Head of caudate nucleus (tissue), 42 donors: Measurements from ENCODE around the gene TMEM92.
"Not testable (repeated sequence)": the region's sequence is repeated elsewhere in the genome, so short reads cannot be mapped to it uniquely, and the experiment has no call there.

Experiments
- DNase-seq, 42 donors: peaks; one replicate each; pipeline versions ENCODE4 v3.0.0 to v3.0.0-alpha.2; 2020 to 2021; ENCODE audit warnings: mixed read lengths in 7 of 42
- intact Hi-C: fragments of 100-400 bp; cut with DNase I; formaldehyde crosslinking; loops from one replicate; pipeline ENCODE4 v1.15.0; 2022

The TMEM92 gene

DNA sequence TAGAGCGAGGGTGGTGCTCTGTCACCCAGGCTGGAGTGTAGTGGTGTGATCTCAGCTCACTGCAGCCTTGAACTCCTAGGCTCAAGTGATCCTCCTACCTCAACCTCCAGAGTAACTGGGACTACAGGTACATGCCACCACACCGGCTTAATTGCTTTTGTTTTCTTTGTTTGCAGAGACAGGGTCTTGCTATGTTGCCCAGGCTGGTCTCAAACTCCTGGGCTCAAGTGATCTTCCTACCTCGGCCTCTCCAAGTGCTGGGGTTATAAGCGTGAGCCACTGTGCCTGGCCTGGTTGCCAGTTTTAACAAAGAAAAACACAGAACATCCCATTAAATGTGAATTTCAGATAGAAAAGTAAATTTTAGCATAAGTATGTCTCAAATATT is 2.9 kb upstream of the TMEM92 start:
- peak in 2 of 42 donors; percentile 3 to 7 for DNase-seq
- intact Hi-C loops: loop anchor here (2.0 kb wide), 1 partner anchor 69 kb away; no protein-coding TSS in a partner anchor

GRCh38 chr17:50272246-50272645 is 2.0 kb upstream of the TMEM92 start:
- intact Hi-C loops: no loop called here

DNA sequence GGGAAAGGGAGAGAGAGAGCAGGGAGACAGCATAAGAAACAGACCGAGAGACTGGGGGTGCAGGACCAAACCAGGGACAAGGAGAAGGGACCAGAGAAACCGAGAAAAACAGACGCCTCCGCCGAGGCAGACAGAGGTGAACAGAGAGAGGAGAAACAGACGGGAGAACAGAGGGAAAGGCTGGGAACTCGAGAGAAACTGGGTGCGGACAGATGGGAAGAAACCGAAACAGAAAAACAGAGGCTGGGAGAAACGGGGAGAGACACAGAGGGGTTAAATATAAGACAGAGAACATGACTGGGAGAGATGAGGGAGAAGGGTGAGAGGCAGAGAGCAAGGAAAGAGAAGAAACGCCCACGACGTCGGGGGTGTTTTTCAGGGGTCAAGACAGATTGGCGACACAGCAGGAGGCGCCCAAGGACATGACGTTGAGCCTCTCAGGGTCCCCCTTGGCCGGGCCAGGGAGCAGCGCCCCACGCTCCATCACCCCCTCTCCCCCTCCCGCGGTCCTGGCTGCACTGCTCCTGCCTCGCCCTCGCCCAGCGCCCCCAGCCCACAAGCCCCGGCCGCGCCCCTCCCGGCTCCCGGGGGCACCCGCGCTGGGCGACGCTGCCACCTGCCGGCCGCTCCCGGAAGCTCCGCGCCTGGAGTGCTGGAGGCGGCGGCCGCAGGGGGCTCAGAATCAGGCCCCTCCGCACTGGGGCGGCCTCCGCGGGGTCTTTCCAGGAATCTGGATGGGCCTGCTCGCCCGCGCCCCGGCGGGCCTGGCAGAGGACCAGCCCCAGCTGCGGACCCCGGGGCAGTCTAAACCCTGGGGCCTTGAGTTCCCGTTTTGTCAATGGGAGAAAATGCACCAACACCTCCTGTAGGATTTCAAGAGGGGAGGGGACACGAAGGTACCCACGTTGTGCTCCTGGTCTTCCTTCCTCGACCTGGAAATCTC is 1.3 kb upstream of the TMEM92 start:
- peak in 40 of 42 donors; percentile 24 to 81 (median 57) for DNase-seq
- intact Hi-C loops: no loop called here

More at GRCh38 chr17:50272246-50272645, 2.0 kb upstream of the TMEM92 start:
- DNase-seq: peak in 3 of 42 donors; percentile 16 to 18 (median 18)

DNA sequence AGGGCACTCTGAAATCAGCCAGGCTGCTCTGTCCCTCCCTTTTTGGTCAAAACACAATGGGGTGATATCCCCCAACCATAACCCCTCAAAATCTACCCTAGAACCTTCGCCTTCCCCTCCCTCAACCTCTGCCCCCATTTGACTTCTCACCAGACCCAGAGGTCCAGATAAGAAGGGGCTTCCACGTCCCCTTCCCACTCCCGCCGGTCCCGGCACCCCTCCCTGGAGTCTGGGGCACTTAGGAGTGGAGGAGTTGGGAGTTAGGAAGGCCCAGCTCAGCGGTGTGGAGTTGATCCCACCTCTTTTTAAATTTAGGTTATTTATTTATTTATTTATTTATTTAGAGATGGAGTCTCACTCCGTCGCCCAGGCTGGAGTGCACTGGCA is 619 bp upstream of the TMEM92 start:
- intact Hi-C loops: no loop called here
- peak in 1 of 42 donors; percentile 0 for DNase-seq

GRCh38 chr17:50274897-50275221 is 593 bp downstream of the TMEM92 start:
- DNase-seq: no peak
- intact Hi-C loops: no loop called here

GRCh38 chr17:50275279-50275678 is 1.0 kb downstream of the TMEM92 start:
- intact Hi-C loops: no loop called here
- DNase-seq: no peak

- DNase-seq: no peak
- intact Hi-C loops: no loop called here
These were observed 2.5 kb downstream of the TMEM92 start for GRCh38 chr17:50276588-50277356.

DNA sequence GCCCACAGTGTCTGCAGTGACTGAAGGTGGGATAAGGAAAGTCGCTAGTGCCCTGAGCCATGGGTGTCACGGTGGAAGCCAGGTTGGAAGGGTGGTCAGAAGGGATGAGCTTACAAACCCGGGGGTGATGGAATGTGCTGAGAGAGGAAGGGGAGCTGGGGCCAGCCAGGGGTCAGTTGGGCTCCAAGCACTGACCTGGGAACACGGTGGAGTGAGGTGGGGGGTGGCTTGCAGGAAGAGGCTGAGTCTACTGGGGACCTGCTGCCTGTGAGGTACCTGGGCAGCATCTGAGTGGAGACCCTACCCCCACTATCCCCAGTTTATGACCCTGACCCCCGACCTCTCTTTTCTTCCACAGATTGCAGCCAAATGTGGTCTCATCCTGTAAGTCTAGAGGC is 3.1 kb downstream of the TMEM92 start:
- DNase-seq: no peak
- intact Hi-C loops: no loop called here

GRCh38 chr17:50278526-50279180 is 4.4 kb downstream of the TMEM92 start:
- no peak for DNase-seq
- intact Hi-C loops: no loop called here

DNA sequence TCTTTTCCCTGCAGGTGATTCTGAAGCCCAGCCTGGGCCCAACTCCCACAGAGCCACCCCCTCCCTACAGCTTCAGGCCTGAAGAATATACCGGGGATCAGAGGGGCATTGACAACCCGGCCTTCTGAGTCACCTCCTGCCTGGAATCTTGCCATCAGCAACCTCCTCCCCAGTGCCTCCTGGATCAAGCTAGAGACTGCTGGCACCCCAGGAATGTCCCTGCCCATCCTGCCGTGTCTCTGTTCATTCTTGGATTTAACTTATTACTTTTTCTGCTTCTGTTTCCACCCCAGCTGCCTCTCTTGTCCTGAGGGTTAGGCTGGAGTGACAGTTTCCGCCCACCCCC is 4.9 kb downstream of the TMEM92 start:
- intact Hi-C loops: no loop called here
- DNase-seq: no peak

DNA sequence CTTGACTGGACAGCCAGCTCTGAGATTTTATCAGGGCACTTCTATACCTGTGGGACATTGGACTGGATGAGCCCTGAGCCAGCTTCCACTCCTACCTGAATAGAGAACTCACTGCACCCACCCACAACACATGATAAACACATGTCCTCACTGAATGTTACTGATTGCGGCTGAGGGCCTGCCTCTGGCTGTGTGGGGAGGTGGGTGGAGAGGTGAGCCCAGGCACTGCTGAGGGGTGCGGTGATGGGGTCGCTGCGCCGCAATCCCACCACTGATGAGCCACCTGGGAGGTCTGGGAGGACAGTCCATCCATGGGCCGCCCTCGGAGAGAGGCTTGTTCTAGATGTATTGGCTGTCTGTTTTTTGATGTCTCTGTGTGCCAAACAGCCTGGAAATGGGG is 5.4 kb downstream of the TMEM92 start:
- intact Hi-C loops: no loop called here
- DNase-seq: no peak

DNA sequence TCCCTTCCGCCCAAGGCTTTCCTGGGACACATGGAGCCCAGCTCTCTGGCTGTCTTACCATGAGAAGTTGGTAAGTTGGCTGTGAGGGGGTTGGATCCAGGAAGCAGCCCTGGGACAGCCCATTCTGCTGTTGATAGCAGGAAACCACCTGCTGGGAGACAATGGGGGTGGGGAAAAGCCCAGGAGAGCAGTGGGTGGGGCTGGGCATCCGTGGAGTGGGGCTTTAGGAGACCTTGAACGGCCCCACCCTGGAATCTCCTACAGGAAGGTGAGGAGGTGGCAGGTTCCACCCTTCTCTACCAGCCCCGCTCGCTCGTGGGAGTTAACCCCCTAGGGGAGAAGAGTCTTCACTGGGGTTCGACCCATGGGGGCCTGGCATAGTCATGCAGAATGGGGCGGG is 5.8 kb downstream of the TMEM92 start:
- intact Hi-C loops: no loop called here

GRCh38 chr17:50280801-50281441 is 6.7 kb downstream of the TMEM92 start:
- DNase-seq: no peak
- intact Hi-C loops: no loop called here

More for the DNA sequence above, 5.8 kb downstream of the TMEM92 start:
- DNase-seq: no peak

DNA sequence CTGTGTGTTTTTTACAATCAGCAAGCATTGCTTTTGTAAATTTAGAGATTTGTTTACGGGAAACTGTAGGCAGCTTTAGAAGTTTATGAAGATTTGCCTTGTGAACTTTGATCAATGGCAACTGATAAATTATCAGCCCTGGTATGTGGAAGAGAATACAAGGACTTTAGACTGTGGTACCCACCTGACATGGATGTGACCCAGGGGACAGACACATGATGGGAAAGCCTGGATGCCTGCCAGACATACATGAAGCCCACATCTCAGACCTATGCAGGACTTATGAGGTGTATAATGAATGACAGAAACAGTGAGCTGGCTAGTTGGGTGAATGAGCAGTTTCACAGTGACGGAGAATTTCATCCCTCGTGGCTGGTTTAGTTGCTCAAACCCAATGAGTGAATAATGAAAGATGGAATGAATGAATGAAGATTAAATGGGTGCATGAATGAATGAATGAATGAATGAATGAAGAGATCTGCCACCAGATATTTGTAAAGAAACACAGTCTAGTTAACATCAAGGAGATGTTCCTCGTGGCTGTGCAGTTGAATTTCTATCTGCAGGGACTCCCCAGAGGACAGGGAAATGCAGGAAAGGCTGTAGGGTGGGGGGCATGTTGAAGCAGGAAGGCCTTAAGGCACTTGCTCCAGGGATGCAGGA is 7.6 kb downstream of the TMEM92 start:
- no peak for DNase-seq
- intact Hi-C loops: no loop called here

GRCh38 chr17:50283246-50283645 is 9.0 kb downstream of the TMEM92 start:
- intact Hi-C loops: no loop called here
- DNase-seq: no peak

GRCh38 chr17:50283714-50284113 is 9.4 kb downstream of the TMEM92 start:
- no peak for DNase-seq
- intact Hi-C loops: no loop called here

DNA sequence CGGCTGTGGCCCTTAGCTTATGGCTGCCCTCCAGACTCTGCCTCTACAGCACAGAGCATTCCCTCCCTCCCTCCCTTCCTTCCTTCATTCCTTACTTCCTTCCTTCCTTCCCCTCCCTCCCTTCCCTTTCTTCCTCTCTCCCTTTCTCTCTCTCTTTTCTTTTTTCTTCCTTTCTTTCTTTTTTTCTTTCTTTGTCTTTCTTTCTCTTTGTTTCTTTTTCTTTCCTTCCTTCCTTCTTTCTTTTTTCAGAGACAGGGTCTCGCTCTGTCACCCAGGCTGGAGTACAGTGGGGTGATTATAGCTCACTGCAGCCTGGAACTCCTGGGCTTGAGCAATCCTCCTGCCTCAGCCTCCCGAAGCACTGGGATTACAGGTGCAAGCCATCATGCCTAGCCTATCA is 11.7 kb downstream of the TMEM92 start:
- intact Hi-C loops: no loop called here
- DNase-seq: no peak

DNA sequence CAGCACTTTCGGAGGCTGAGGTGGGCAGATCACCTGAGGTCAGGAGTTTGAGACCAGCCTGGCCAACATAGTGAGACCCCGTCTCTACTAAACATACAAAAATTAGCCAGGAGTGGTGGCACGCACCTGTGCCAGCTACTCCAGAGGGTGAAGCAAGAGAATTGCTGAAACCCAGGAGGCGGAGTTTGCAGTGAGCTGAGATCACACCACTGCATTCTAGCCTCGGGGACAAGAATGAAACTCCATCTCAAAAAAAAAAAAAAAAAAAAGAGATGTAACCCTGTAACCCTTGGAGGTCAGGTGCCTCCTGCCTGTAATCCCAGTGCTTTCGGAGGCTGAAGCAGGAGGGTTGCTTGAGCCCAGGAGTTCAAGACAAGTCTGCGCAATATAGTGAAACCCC is 13.0 kb downstream of the TMEM92 start:
- DNase-seq, intact Hi-C loops: not testable (repeated sequence)

GRCh38 chr17:50288306-50288705 is 14.0 kb downstream of the TMEM92 start:
- intact Hi-C loops: no loop called here
- no peak for DNase-seq
